Muscle layer of duodenum (tissue), 2 donors: Measurements from ENCODE around the gene APOBEC3C.

Source experiments
- H3K27ac ChIP-seq: one replicate; pipeline ENCODE4 v1.7.0; 2013; ENCODE audit warnings: mild to moderate bottlenecking, low read length
- H3K27me3 ChIP-seq: one replicate; pipeline ENCODE4 v1.7.0; 2013; ENCODE audit warnings: low read depth, mild to moderate bottlenecking, control low read depth, low read length
- H3K36me3 ChIP-seq, 2 donors: one replicate each; pipeline ENCODE4 v1.7.0; 2013; ENCODE audit warnings: low read length in 2 of 2, control low read depth in 1 of 2, mild to moderate bottlenecking in 1 of 2; ENCODE audit not compliant: insufficient read depth in 2 of 2, control insufficient read depth in 1 of 2
- H3K4me1 ChIP-seq, 2 donors: one replicate each; pipeline ENCODE4 v1.7.0; 2013; ENCODE audit warnings: low read length in 2 of 2, mild to moderate bottlenecking in 2 of 2, control low read depth in 1 of 2, moderate library complexity in 1 of 2; ENCODE audit not compliant: insufficient read depth in 2 of 2, control insufficient read depth in 1 of 2
- H3K4me3 ChIP-seq, 2 donors: one replicate each; pipeline ENCODE4 v1.7.0; 2013; ENCODE audit warnings: low read length in 2 of 2, low read depth in 1 of 2, mild to moderate bottlenecking in 1 of 2
- H3K9me3 ChIP-seq, 2 donors: one replicate each; pipeline ENCODE4 v1.7.0; 2013; ENCODE audit warnings: low read length in 2 of 2, control low read depth in 1 of 2, mild to moderate bottlenecking in 1 of 2; ENCODE audit not compliant: control insufficient read depth in 1 of 2
- donor health status: healthy.

APOBEC3C gene

GRCh38 chr22:39013942-39014722 is at the start of gene APOBEC3C:
Gene APOBEC3C, plus strand, starts transcription at chr22:39014257. Its CDS starts 106 bp downstream, at chr22:39014363.
- no peaks in the 10 kb centered on the region for H3K27me3 ChIP-seq
- peak within 1 kb of the TSS; percentile 68 to 70 for H3K4me3 ChIP-seq
- peak within 1 kb of the TSS; percentile 56 for H3K27ac ChIP-seq
- peaks cover 0 to 6% of the 10 kb centered on the region in 2 donors for H3K36me3 ChIP-seq
- H3K9me3 ChIP-seq, result no peaks in the 10 kb centered on the region
- H3K4me1 ChIP-seq, result peaks cover 2 to 15% of the 10 kb centered on the region in 2 donors

GRCh38 chr22:38964306-38964705 is 49.8 kb upstream of the APOBEC3C start:
- no peak overlapping the region for H3K4me3 ChIP-seq
- H3K27me3 ChIP-seq, result no peaks in the 10 kb centered on the region
- H3K9me3 ChIP-seq, result no peaks in the 10 kb centered on the region
- no peaks in the 10 kb centered on the region for H3K36me3 ChIP-seq
- no peak overlapping the region for H3K27ac ChIP-seq
- no peaks in the 10 kb centered on the region for H3K4me1 ChIP-seq

- H3K9me3 ChIP-seq, result no peaks in the 10 kb centered on the region
- no peaks in the 10 kb centered on the region for H3K4me1 ChIP-seq
- H3K36me3 ChIP-seq, result no peaks in the 10 kb centered on the region
- no peak overlapping the region for H3K27ac ChIP-seq
- no peaks in the 10 kb centered on the region for H3K27me3 ChIP-seq
- no peak overlapping the region for H3K4me3 ChIP-seq
These were observed 49.1 kb upstream of the APOBEC3C start for GRCh38 chr22:38964989-38965388.

- Histone ChIP-seq H3K36me3 (no peaks in the 10 kb centered on the region), H3K4me3 (no peak overlapping the region), H3K27ac (no peak overlapping the region), H3K9me3 (no peaks in the 10 kb centered on the region), H3K4me1 (no peaks in the 10 kb centered on the region), H3K27me3 (no peaks in the 10 kb centered on the region)
These were observed 48.3 kb upstream of the APOBEC3C start for GRCh38 chr22:38965614-38966379.

- no peaks in the 10 kb centered on the region for H3K4me1 ChIP-seq
- no peak overlapping the region for H3K27ac ChIP-seq
- H3K4me3 ChIP-seq, result no peak overlapping the region
- H3K27me3 ChIP-seq, result no peaks in the 10 kb centered on the region
- H3K36me3 ChIP-seq, result no peaks in the 10 kb centered on the region
- no peaks in the 10 kb centered on the region for H3K9me3 ChIP-seq
These were observed 47.7 kb upstream of the APOBEC3C start for GRCh38 chr22:38966380-38966702.

GRCh38 chr22:38966942-38967341 is 47.1 kb upstream of the APOBEC3C start:
- no peak overlapping the region for H3K4me3 ChIP-seq
- no peaks in the 10 kb centered on the region for H3K9me3 ChIP-seq
- H3K4me1 ChIP-seq, result no peaks in the 10 kb centered on the region
- no peaks in the 10 kb centered on the region for H3K36me3 ChIP-seq
- H3K27ac ChIP-seq, result no peak overlapping the region
- no peaks in the 10 kb centered on the region for H3K27me3 ChIP-seq

GRCh38 chr22:38967451-38968450 is 46.3 kb upstream of the APOBEC3C start:
- Histone ChIP-seq H3K4me1 (no peaks in the 10 kb centered on the region), H3K36me3 (no peaks in the 10 kb centered on the region), H3K9me3 (no peaks in the 10 kb centered on the region), H3K27ac (no peak overlapping the region), H3K27me3 (no peaks in the 10 kb centered on the region), H3K4me3 (no peak overlapping the region)

GRCh38 chr22:38968801-38969200 is 45.3 kb upstream of the APOBEC3C start:
- no peaks in the 10 kb centered on the region for H3K36me3 ChIP-seq
- no peaks in the 10 kb centered on the region for H3K27me3 ChIP-seq

GRCh38 chr22:38970551-38970950 is 43.5 kb upstream of the APOBEC3C start:
- H3K4me1 ChIP-seq, result no peaks in the 10 kb centered on the region
- H3K4me3 ChIP-seq, result no peak overlapping the region
- H3K27ac ChIP-seq, result no peak overlapping the region
- H3K36me3 ChIP-seq, result no peaks in the 10 kb centered on the region
- no peaks in the 10 kb centered on the region for H3K27me3 ChIP-seq
- no peaks in the 10 kb centered on the region for H3K9me3 ChIP-seq

More at GRCh38 chr22:38968801-38969200, 45.3 kb upstream of the APOBEC3C start:
- H3K4me1 ChIP-seq, result no peaks in the 10 kb centered on the region
- H3K9me3 ChIP-seq, result no peaks in the 10 kb centered on the region
- no peak overlapping the region for H3K27ac ChIP-seq
- H3K4me3 ChIP-seq, result no peak overlapping the region

GRCh38 chr22:38971202-38971601 is 42.9 kb upstream of the APOBEC3C start:
- Histone ChIP-seq H3K4me3 (no peak overlapping the region), H3K9me3 (no peaks in the 10 kb centered on the region), H3K27ac (no peak overlapping the region), H3K4me1 (no peaks in the 10 kb centered on the region), H3K27me3 (no peaks in the 10 kb centered on the region), H3K36me3 (no peaks in the 10 kb centered on the region)

GRCh38 chr22:38971791-38972190 is 42.3 kb upstream of the APOBEC3C start:
- Histone ChIP-seq H3K36me3 (no peaks in the 10 kb centered on the region), H3K9me3 (no peaks in the 10 kb centered on the region), H3K27me3 (no peaks in the 10 kb centered on the region), H3K4me1 (no peaks in the 10 kb centered on the region), H3K4me3 (no peak overlapping the region), H3K27ac (no peak overlapping the region)
